ENCODE measurements around the gene BABAM2.

DNA sequence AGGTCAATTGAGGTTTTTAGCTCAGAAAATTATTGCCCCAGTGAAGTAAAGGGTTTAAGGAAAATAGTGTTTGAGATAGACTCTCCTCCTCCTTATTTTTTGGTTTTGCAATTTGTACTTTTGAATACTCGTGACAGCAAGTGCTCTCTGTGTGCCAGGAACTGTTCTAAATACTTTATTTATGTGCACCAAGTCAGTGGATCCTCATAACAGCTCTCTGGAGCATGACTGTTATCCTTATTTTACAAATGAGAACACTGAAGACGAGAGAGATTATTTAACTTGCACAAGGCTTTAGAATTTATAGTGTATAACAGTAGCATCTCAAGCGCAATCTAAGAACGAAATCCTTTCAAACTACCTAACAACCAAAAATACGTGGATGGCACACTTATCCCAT lies 24.7 kb downstream of the BABAM2 start:
- TF ChIP-seq RAD21 (IDR thresholded peaks at IDR 0.05; ENCODE audit: low read length) (no peak), CTCF (conservative IDR thresholded peaks at IDR 0.05; ENCODE audit: low read depth, low read length) (no peak), POLR2A (IDR thresholded peaks at IDR 0.05; ENCODE audit: low read depth, low read length) (no peak)
